ENCODE data around the gene ATG13.
A peak's percentile ranks its signal among the peaks of the same experiment; 100 is the strongest.
"Not testable (repeated sequence)": the region's sequence is repeated elsewhere in the genome, so short reads cannot be mapped to it uniquely, and the experiment has no call there.

The ATG13 gene

DNA sequence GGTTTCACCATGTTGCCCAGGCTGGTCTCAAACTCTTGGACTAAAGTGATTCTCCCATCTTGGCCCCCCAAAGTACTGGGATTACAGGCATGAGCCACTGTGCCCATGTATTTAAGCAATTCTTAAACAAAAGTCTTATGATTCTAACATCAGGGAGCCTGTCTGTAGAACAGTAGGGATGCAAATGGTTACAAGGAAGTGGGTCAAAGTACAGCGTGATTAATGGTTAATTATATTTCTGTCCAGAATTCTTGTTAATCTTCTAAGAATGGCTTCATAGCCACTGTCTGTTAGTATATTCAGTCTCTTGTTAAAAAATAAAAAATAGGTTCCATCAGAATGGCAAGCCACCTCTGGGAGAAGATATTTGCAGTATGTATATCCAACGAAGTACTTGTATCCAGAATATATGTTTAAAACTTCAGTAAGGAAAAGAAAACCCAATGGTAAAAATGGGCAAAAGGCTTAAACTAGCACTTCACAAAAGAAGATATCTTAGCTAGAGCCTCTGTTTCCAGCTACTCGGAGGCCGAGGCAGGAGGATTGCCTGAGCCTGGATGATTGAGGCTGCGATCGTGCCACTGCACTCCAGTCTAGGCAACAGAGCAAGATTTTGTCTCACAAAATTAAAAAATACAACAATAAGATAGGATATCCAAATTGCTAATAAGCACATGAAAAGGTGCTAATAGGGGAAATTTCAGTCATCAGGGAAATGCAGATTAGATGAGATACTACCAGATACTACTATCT lies 22.9 kb downstream of the ATG13 start:
- H3K27ac ChIP-seq, result no peak overlapping the region

DNA sequence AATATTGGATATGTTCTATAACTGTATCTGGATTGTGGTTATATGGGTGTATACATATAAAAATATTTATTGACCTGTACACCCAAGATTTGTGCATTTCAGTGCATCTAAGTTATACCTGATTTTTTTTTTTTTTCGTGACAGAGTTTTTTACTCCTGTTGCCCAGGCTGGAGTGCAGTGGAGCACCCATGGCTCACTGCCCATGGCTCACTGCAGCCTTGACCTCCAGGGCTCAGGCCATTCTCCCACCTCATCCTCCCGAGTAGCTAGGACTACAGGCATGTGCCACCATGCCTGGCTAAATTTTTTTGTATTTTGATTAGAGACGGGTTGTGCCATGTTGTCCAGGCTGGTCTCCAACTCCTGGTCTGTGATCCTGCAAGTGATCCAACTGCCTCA lies 24.3 kb downstream of the ATG13 start:
- Histone ChIP-seq H3K27ac (no peak overlapping the region), H3K4me3 (no peak overlapping the region)

More for the DNA sequence above, 22.9 kb downstream of the ATG13 start:
- no peak overlapping the region for H3K4me3 ChIP-seq

DNA sequence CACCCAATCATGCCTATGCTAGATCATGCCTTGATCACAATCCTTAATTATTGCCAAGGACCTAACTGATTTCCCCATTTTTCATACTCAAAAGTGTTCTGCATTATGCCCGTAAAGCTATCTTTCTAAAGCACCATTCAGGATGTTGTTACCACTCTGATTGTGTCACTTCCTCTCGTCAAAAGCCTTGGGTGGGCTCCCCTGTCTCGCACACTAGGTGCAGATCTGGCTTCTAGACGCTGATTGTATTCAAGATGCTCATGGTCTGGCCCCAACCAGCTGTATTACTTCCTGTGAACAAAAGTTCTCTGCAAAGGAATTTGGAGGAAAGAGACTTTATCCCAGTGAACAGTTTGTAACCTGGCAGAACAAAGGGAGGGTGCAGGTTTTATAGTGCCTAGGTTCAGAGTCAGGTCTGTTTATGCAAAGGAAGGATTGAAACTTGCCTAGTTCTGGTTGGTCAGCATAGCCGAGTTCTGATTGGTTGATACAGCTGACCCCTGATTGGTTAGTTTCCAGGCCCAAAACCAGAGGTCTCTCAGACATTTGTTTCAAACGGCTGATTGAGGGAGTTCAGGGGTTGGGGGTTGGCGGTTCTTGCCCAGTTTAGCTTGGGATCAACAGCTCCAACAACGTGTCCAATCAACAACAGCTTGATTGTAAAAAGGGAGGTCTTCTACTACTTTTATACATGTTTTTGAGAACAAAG lies 25.4 kb downstream of the ATG13 start:
- H3K27ac ChIP-seq, result no peak overlapping the region
- H3K4me3 ChIP-seq, result no peak overlapping the region

DNA sequence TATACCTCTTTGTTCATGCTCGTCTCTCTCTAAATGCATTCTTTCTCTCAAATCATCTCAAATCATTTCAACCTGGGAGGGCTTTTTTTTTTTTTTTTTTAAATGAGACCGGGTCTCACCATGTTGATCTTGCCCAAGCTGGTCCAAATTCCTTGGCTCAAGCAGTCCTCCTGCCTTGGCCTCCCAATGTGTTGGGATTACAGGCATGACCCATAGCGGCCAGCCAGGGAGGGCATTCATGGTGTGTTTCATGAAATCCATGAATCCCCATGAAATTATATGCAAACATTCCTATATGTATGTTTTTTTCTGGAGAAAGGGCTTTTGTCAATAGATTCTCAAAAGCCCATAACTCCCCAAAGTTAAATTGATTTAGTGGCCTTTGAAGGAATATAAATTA lies 26.2 kb downstream of the ATG13 start:
- no peak overlapping the region for H3K27ac ChIP-seq
- no peak overlapping the region for H3K4me3 ChIP-seq

DNA sequence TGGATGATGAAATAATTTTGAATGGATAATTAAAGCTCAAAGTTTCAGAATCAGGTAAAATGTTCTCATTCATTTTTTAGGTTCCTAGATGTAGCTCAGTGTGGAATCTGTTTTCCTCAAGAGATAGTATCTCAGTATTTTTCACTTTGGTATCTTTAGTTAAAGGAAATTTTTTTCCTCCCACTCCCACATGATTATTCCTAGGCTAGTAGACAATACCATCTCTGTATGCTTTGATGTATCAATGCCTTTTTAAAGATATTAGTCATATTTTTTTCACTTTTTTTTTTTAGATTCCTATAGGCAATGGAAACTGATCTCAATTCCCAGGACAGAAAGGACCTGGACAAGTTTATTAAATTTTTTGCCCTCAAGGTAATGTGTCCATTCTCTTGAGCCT lies 26.6 kb downstream of the ATG13 start:
- Histone ChIP-seq H3K4me3 (no peak overlapping the region), H3K27ac (no peak overlapping the region)

DNA sequence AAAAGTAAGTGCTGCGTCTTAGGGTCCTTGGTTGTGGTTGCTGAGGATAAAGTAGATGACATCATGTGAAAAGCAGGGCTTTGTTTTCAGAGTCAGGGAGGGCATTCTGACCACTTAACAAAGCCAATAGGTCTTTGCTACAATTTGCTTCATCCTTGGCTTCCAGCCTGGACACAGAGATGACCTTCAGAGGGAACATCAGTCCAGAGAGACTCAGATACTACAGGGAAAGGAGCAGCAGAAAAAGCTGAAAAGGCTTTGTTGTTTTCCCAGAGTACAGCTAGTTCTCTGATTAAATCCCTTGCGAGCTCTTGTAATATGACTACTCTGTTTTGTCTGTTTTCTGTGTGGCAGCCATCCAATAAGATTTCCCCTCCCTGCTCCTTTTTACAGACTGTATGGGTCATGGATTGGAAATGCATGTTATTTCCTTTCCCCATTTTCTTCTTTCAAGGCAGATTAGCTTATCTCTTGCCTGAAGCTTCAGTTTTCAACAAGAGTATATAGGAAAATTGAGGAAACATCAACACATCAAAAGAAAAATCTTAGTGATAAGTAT lies 31.9 kb downstream of the ATG13 start:
- H3K27ac ChIP-seq, result peak overlapping the region in 4 of 21 experiments; percentile 10 to 64 (median 36)
- no peak overlapping the region for H3K4me3 ChIP-seq

DNA sequence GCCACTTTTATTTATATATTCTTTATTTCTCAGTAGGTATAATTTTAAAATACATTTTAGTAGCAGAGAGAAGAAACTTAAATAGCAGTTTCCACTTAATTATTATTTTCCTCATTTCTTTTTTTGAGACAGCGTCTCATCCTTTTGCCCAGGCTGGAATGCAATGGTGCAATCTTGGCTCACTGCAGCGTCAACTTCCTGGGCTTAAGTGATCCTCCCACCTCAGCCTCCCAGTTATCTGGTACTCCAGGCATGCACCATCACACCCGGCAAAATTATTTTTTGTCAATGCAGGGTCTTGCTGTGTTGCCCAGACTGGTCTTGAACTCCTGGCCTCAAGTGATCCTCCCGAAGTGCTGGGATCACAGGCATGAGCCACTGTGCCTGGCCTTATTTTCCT lies 38.3 kb downstream of the ATG13 start:
- H3K4me3 ChIP-seq, result no peak overlapping the region
- no peak overlapping the region for H3K27ac ChIP-seq

DNA sequence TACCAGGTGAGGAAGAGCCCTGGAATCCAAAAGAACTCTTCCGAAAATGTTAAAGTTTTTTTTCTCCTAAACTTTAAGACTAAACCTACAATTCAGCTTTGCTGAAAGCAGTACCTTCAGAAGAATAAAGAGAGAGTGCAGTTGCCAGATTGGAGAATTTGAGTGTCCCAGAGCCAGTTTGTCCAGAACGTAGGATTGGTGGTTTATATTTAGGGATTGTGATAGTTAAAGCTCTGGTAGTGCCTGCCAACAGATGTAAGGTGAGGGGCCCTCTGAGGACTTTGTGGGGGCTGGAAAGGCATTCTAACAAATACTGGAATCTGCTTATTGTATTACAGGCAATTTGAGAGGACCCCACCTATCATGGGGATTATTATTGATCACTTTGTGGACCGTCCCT lies 39.8 kb downstream of the ATG13 start:
- H3K4me3 ChIP-seq, result no peak overlapping the region
- peak overlapping the region in 1 of 21 experiments; percentile 5 for H3K27ac ChIP-seq

DNA sequence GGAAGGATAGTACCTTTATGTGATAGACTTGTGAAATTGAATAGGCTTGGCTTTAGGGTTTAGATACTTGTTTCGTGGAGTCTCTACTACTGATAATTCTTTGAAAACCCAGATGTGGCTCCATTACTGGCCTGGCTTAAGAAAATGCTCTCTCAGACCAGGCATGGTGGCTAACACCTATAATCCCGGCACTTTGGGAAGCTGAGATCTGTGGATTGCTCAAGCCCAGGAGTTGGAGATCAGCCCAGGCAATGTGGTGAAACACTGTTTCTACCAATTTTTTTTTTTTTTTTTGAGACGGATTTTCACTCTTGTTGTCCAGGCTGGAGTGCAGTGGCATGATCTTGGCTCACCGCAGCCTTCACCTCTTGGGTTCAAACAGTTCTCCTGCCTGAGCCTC lies 40.9 kb downstream of the ATG13 start:
- H3K27ac ChIP-seq, result peak overlapping the region in 2 of 21 experiments; percentile 36 to 43
- no peak overlapping the region for H3K4me3 ChIP-seq

DNA sequence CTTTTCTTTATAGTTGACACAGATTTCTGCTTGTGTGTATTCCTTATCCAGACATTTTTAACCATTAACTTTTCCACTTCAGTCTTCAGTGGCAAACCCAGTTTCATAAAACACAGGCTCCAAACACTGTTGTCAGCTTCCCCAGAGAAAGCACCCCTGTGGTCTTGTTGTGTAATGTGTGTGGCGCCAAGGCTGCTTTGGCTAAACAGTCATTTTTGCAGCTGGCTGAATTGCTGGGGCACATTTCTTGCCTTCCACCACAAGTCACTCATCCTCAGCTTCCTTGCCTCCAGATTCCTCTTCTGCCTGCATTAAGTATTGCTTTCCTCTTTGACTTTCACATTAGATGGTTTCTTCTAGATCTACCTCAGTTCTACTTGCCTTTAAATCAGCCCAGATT lies 42.6 kb downstream of the ATG13 start:
- peak overlapping the region in 4 of 21 experiments; percentile 1 to 36 (median 20) for H3K27ac ChIP-seq
- no peak overlapping the region for H3K4me3 ChIP-seq

DNA sequence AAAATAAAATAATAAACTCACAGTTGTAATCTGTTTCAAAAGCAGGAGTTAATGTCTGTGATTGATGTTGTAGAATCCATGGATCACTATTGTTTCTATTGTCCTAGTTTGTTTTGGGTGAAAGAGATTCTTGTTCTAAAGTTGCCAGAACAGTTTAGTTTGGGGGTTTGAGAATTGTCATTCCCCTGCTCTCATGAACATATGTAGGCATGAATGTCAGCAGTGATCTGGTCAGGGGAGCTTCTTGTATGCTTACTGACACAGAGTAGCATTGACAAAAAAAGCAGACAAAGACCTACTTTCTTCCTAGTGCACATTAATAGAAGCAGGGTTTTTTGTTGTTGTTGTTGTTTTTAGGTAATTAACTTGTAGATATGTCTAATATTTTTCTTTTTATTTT lies 44.5 kb downstream of the ATG13 start:
- Histone ChIP-seq H3K27ac (no peak overlapping the region), H3K4me3 (no peak overlapping the region)

DNA sequence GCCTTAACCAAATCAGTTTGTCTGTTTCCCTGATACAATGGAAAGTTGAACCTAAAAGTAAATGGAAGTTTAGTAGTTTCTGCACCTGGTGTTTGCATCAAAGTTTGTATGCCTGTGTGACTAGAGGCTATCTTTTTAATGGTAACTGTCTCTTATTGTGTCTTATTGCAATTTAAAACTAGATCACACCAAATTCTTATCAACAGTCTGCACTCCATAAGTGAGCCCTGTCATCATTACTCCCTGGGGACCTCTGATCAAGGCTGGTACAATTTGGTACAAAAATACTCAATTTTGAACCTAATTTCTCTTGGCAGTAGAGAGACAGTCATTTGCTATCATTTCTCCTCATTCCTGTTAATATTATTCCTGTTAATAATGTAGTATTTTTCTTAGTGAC lies 45.0 kb downstream of the ATG13 start:
- no peak overlapping the region for H3K4me3 ChIP-seq
- H3K27ac ChIP-seq, result no peak overlapping the region

DNA sequence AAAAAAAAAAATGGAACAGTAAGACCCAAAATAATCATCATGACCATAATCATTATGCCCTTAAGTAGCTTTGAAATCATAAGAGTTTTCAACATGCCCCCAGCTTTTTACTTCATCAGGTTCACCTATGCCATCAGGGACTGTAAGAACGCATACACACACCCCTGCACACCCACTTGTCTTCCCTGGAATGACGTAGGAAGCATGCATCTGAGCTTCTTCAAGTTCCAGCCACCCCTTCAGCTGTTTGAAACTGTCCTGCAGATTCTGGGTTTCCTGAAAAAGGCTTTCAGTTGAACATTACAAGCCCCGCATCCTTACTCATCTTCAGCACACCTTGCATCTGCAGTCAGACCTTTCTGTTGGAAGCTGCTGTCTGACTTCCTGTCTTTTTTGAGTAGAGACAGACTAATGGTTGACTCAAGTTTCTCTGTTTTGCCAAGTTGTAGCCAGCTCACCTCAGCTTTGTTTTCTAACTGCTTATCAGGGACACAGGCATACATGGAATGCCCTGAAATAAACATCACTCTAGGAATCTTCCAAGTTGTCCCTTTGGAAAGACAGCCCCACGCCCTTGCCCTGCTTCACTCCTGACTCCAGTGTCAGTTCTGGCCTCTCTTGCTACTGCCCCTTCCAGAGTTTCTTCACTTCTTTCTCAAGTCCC lies 46.1 kb downstream of the ATG13 start:
- Histone ChIP-seq H3K4me3 (no peak overlapping the region), H3K27ac (peak overlapping the region in 2 of 21 experiments; percentile 31 to 33)

DNA sequence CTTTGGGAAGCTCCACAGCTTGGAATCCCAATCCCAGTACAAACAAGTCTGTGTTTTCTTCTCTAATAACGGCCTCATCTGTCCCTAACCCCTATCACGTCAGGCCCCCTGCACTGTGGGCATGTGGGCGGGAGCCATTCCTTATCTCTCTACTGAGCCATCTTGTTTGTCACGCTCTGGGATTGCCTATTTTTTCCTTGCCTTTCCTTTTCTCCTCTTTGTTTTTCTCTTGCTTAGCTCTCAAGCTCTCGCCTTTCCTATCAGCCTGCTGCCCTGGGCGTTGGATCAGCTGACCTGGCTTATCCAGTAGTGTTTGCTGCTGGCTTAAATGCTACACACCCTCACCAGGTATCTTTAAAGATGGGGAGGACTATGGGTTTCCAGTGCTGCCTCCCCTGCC lies 47.3 kb downstream of the ATG13 start:
- H3K27ac ChIP-seq, result peak overlapping the region in 5 of 21 experiments; percentile 3 to 60 (median 14)
- H3K4me3 ChIP-seq, result no peak overlapping the region

DNA sequence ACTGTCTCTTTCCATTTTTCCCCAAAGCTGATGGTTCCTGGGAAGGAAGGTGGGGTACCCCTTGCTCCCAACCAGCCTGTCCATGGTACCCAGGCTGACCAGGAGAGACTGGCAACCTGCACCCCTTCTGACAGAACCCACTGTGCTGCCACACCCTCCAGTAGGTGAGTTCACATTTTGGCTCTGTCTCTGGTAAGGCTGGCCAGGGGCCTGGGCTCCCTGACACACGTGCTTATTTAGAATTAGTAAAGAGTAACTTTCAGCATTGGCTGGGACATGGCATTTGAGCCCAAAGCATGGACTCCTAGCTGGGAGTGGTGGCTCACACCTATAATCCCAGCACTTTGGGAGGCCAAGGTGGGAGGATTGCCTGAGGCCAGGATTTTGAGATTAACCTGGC lies 48.0 kb downstream of the ATG13 start:
- Histone ChIP-seq H3K4me3 (no peak overlapping the region), H3K27ac (peak overlapping the region in 3 of 21 experiments; percentile 3 to 60 (median 14))

DNA sequence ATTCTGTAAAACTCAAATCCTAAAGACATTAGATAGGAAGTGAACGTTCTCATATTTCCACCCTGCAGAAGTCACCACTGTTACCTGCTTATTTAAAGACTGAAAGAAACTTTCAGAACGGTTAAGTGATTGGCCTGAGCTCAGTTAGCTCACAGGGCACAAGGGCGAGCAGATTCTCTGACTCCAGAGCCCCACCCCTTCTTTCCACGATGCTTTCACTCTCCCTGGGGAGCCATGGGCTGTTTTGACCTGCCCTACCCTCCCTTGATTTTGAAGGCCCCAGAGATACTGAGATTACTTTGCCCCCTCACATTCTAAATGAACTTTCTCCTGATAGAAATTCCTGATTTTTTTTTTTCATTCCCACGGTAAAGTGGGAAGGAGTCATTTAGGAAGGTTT lies 49.2 kb downstream of the ATG13 start:
- Histone ChIP-seq H3K4me3 (no peak overlapping the region), H3K27ac (peak overlapping the region in 1 of 21 experiments; percentile 7)

DNA sequence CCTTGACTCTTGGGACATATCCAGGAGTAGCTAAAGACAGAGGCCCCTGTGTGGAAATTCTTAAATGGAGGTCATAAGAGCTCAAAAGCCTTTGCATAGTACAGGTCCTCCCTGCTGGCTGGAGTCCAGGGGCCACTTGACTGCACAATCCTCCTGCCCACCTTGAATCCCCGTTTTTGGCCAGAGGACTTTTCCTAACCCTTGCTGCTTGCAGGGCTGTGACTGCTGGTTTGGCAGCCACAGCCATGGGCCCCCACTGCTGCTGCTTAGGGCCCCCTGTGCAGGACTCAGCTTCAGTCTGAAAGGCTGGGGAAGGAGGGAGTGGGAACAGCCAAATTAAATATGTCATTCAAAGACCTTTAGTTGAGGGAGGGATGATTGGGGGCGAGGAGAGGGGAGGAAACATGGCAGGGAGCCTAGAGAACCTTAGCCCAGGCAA lies 49.7 kb downstream of the ATG13 start:
- Histone ChIP-seq H3K27ac (peak overlapping the region in 6 of 21 experiments; percentile 2 to 48 (median 32)), H3K4me3 (no peak overlapping the region)

DNA sequence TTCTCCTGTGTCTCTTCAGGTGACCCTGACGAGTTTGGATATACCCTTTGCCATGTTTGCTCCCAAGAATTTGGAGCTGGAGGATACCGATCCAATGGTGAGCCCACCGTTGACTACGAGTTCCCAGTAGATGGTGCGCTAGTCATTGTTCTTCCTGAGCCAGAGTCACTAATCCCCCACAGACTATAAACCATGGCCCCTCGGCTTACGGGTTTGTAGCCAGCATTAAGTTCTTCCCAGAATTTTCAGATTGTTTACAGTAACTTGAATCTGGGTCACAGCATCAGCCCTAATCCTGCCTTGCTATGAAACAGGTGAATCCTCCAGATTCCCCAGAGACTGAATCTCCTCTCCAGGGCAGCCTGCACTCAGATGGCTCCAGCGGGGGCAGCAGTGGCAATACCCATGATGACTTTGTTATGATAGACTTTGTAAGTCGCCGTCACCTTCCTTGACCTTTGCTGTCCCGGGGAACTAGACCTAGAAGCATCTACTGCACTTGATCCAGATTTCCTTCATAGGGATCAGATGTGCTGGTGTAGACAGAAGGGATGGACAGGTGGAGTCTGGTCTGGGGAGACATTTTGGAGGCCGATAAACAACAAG lies 51.2 kb downstream of the ATG13 start:
- Histone ChIP-seq H3K4me3 (no peak overlapping the region), H3K27ac (peak overlapping the region in 1 of 21 experiments; percentile 46)

DNA sequence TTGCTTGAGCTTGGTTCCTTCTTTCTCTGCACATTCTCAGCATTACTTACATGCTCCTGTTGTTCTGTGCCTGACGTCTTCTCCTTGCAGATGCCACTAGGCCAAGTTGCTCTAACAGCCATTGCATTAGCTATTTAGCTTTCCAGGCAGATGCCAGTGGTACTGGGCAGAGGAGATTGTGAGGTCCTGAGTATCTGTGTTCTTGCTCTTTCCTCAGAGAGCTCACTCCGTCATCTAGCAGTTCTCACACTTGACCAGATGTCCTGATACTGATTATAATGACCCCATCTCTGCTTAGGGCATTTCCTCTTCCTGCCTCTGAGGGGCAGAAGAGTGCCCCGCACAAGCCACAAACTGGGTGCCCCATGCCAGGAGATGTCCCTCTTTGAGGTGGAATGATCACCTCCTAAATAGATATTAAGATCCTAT lies 52.4 kb downstream of the ATG13 start:
- Histone ChIP-seq H3K4me3 (no peak overlapping the region), H3K27ac (peak overlapping the region in 5 of 21 experiments; percentile 1 to 79 (median 47))

DNA sequence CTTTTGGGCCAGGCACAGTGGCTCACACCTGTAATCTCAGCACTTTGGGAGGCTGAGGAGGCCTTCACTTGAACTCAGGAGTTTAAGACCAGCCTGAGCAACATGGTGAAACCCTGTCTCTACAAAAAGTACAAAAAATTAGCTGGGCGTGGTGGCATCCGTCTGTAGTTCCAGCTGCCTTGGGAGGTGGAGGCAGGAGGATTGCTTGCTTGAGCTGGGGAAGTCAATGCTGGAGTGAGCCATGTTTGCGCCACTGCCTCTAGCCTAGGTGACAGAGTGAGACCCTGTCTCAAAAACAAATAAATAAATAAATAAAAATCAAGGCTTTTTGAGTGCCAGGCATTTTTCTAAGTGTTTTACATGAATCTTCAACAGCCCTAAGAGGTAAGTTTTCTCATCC lies 53.2 kb downstream of the ATG13 start:
- not testable (repeated sequence) for H3K4me3 ChIP-seq
- H3K27ac ChIP-seq, result peak overlapping the region in 15 of 21 experiments; percentile 7 to 79 (median 47)

All from skin epidermis (tissue), 12 donors.